Adrenal gland (tissue), 12 donors: Measurements from ENCODE around the gene RGL3. TPM values are rescaled to one million over a fixed set of nuclear protein-coding genes. Genes with fewer than 3 reads are reported as not detected.

ENCODE experiments used
- DNase-seq, 7 donors: peaks; one replicate each; pipeline ENCODE4 v3.0.0-alpha.2; 2019 to 2020
- H3K27ac ChIP-seq, 5 donors: fragments of 200-600 bp; sonication (generic) in 4 of 5; 1 replicate in 3 of 5; 2 replicates in 2 of 5; pipeline versions ENCODE4 v1.5.1 to v1.8.0; 2016 to 2020; ENCODE audit warnings: mild to moderate bottlenecking in 1 of 5
- H3K27me3 ChIP-seq: fragments of 200-600 bp; 2 replicates; pipeline ENCODE4 v1.8.0; 2021
- H3K36me3 ChIP-seq, 2 donors: fragments of 200-600 bp; replicated peaks in 1 of 2; 1 replicate in 1 of 2; 2 replicates in 1 of 2; pipeline versions ENCODE4 v1.5.1 to v1.8.0; 2018 to 2022
- H3K4me1 ChIP-seq, 2 donors: fragments of 200-600 bp; replicated peaks in 1 of 2; 1 replicate in 1 of 2; 2 replicates in 1 of 2; pipeline versions ENCODE4 v1.5.1 to v1.8.0; 2018 to 2021
- H3K4me3 ChIP-seq, 4 donors: fragments of 200-600 bp; sonication (generic) in 3 of 4; one replicate each; pipeline ENCODE4 v1.5.1; 2016 to 2018
- H3K9me3 ChIP-seq, 3 donors: fragments of 200-600 bp; sonication (generic) in 1 of 3; replicated peaks in 1 of 3; 1 replicate in 2 of 3; 2 replicates in 1 of 3; pipeline versions ENCODE4 v1.5.1 to v1.8.0; 2016 to 2021
- POLR2A ChIP-seq, 2 donors: fragments of 450-650 bp; IDR thresholded peaks; one replicate each; pipeline ENCODE4 v1.6.1; 2017; ENCODE audit warnings: antibody characterized with exemption in 2 of 2, mild to moderate bottlenecking in 2 of 2, moderate library complexity in 1 of 2
- WGBS, 4 donors: extraction: QIAGEN DNeasy Blood & Tissue Kit in 2 of 4; methylation state at CpG; one replicate each; pipeline versions ENCODE4 v1.1.5 to v1.1.7; 2013 to 2017; 5-methylcytosine and 5-hydroxymethylcytosine counted together
- intact Hi-C, 2 donors: fragments of 100-400 bp; cut with DNase I; formaldehyde crosslinking; loops; one replicate each; pipeline versions ENCODE4 v1.14.1 to v1.15.0; 2022 to 2023
- polyA plus RNA-seq, 3 donors: library from polyadenylated mRNA; stranded (reverse); fragments of 200-250 nt in 2 of 3; fragments of 350-450 nt in 1 of 3; fragmentation: Illumina TruSeq in 1 of 3; extraction: RNeasy Lipid Tissue Mini Kit (QIAGEN cat#74804) in 1 of 3; gene quantifications; one replicate each; pipeline ENCODE4 v1.2.3, GENCODE V29; 2013 to 2014
- total RNA-seq, 9 donors: library from RNA; depleted of rRNA in 4 of 9; stranded (reverse); fragments of >200 nt in 4 of 9; fragments of 120-200 nt in 1 of 9; fragmentation: NEBNext Ultra II Directional in 1 of 9; extraction: Animal tissue kit (Norgen Biotek cat#: 25700) in 1 of 9; gene quantifications; one replicate each; pipeline versions ENCODE4 v1.1.0 to v1.2.4, GENCODE V29; 2013 to 2023
- TF ChIP-seq, protein P1 (sequence below), 6 experiments: fragments of 450-650 bp in 4 of 6; fragments of 200-600 bp in 2 of 6; sonication (generic) in 1 of 6; IDR thresholded peaks; 1 replicate in 5 of 6; 2 replicates in 1 of 6; pipeline versions ENCODE4 v1.5.1 to v1.8.0; 2016 to 2021; ENCODE audit warnings: antibody characterized with exemption in 6 of 6, mild to moderate bottlenecking in 2 of 6, moderate library complexity in 1 of 6
- donor health status: healthy with polysubstance abuse.
- donor health status: Bipolar disorder and iron deficiency.
- donor health status: DM: yes; HTN: yes; CAD: no.
- donor health status: DM: no; HTN: no; CAD: no.
- donor health status: DM: no; HTN: no; CAD: no.
- donor health status: DM: yes; HTN: yes; CAD: no.

Gene RGL3
- total and polyA plus RNA-seq, 12 donors, result 10.3 to 207 (median 36.1) TPM

DNA sequence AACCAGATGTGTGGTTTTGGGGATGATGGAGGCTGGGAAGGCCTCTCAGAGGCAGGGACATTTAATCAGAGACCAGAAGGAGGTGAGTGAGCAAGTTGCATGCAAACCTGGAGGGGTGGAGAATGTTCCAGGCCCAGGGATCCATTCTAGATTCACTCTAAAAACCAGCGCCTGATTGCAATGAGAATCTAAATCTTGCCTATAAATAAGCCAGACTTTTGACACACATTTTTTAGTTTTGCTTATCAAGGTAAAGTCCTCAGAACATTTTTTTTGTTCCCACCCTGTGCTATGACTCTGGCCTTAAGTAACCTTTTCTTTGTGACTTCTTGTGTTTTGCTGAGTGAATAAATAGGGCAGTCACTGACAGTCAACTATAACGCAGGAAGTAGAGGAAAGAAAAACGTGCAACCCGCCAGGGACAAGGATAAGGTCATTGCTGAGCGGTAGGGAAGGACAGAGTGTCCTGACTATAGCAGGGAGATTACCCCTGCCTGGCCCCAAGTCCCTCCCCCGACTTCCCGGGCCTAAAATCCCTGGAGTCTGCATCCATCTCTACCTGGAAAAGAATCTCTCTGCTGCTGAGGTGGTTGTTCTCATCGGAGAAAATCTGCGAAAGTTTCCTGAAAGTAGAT lies 14.4 kb downstream of the RGL3 start:
- Histone ChIP-seq H3K4me1 (peaks cover 0 to 16% of the 10 kb centered on the region in 2 donors), H3K27me3 (no peaks in the 10 kb centered on the region), H3K36me3 (no peaks in the 10 kb centered on the region), H3K9me3 (no peaks in the 10 kb centered on the region), H3K27ac (peak overlapping the region; percentile 9 to 86 (median 33)), H3K4me3 (no peak overlapping the region)
- WGBS, 4 donors, result 21 to 40% (median 32%) methylated on average over 9 of the region's 9 CpGs
- DNase-seq, result peak; percentile 33 to 72 (median 52)
- TF ChIP-seq, protein P1, sequence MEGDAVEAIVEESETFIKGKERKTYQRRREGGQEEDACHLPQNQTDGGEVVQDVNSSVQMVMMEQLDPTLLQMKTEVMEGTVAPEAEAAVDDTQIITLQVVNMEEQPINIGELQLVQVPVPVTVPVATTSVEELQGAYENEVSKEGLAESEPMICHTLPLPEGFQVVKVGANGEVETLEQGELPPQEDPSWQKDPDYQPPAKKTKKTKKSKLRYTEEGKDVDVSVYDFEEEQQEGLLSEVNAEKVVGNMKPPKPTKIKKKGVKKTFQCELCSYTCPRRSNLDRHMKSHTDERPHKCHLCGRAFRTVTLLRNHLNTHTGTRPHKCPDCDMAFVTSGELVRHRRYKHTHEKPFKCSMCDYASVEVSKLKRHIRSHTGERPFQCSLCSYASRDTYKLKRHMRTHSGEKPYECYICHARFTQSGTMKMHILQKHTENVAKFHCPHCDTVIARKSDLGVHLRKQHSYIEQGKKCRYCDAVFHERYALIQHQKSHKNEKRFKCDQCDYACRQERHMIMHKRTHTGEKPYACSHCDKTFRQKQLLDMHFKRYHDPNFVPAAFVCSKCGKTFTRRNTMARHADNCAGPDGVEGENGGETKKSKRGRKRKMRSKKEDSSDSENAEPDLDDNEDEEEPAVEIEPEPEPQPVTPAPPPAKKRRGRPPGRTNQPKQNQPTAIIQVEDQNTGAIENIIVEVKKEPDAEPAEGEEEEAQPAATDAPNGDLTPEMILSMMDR (IDR thresholded peaks at IDR 0.05), result no peak
- TF ChIP-seq POLR2A (IDR thresholded peaks at IDR 0.05), result no peak
- intact Hi-C loops, result no loop called here

GRCh38 chr19:11401808-11402543 lies 17.1 kb downstream of the RGL3 start:
- H3K9me3 ChIP-seq, result no peaks in the 10 kb centered on the region
- H3K27ac ChIP-seq, result no peak overlapping the region
- no peak for TF ChIP-seq POLR2A (IDR thresholded peaks at IDR 0.05)
- TF ChIP-seq, protein P1 (IDR thresholded peaks at IDR 0.05), result no peak
- H3K36me3 ChIP-seq, result no peaks in the 10 kb centered on the region
- intact Hi-C loops, result no loop called here
- no peak overlapping the region for H3K4me3 ChIP-seq
- 81 to 86% (median 82%) methylated on average over 4 to 9 of the region's 9 CpGs for WGBS, 4 donors
- H3K4me1 ChIP-seq, result peaks cover 0 to 16% of the 10 kb centered on the region in 2 donors
- H3K27me3 ChIP-seq, result no peaks in the 10 kb centered on the region
- DNase-seq, result no peak

GRCh38 chr19:11400798-11401197 lies 18.3 kb downstream of the RGL3 start:
- DNase-seq, result no peak
- intact Hi-C loops, result no loop called here
- TF ChIP-seq, protein P1 (IDR thresholded peaks at IDR 0.05), result no peak
- TF ChIP-seq POLR2A (IDR thresholded peaks at IDR 0.05), result no peak
- Histone ChIP-seq H3K4me3 (no peak overlapping the region), H3K4me1 (peaks cover 0 to 12% of the 10 kb centered on the region in 2 donors), H3K27me3 (no peaks in the 10 kb centered on the region), H3K27ac (no peak overlapping the region), H3K36me3 (no peaks in the 10 kb centered on the region), H3K9me3 (no peaks in the 10 kb centered on the region)
- 70 to 89% (median 85%) methylated on average over 1 of the region's 1 CpG for WGBS, 4 donors

DNA sequence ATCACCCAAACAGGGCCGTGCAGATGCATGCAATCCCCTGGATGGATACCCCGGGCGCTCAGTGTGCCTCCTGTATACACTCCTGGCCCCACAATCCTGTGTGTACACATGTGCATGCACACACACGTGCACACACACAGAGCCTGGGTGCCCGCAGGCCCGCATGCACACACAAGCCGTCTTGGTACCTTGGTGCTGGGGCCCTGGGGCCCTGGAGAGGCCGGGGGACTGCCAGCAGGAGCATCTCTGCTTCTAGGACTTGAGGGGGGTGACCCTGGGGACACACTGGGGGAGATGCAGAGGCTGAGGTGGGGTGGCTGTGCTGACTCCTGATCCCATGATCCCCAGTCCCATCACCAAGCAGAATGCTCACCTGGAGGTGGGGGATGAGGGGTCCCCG lies 19.4 kb downstream of the RGL3 start:
- no peaks in the 10 kb centered on the region for H3K36me3 ChIP-seq
- 80 to 93% (median 91%) methylated on average over 1 to 9 of the region's 9 CpGs for WGBS, 4 donors

More for the DNA sequence above, 19.4 kb downstream of the RGL3 start:
- Histone ChIP-seq H3K4me3 (no peak overlapping the region), H3K27ac (no peak overlapping the region), H3K27me3 (no peaks in the 10 kb centered on the region), H3K9me3 (no peaks in the 10 kb centered on the region), H3K4me1 (peaks cover 0 to 3% of the 10 kb centered on the region in 2 donors)
- no peak for DNase-seq
- TF ChIP-seq POLR2A (IDR thresholded peaks at IDR 0.05), result no peak
- TF ChIP-seq, protein P1 (IDR thresholded peaks at IDR 0.05), result no peak
- intact Hi-C loops, result no loop called here
